Ovary (tissue), 3 donors: ENCODE results near the gene ZSCAN25.

Source experiments
- CTCF ChIP-seq, 3 donors: fragments of 450-650 bp in 2 of 3; fragments of 200-600 bp in 1 of 3; IDR thresholded peaks; one replicate each; pipeline versions ENCODE4 v1.5.1 to v1.8.0; 2016 to 2022; ENCODE audit warnings: antibody characterized with exemption in 3 of 3, mild to moderate bottlenecking in 1 of 3
- EP300 ChIP-seq: sonication (generic); formaldehyde crosslinking; IDR thresholded peaks from one replicate; pipeline ENCODE4 v1.6.1; 2017; ENCODE audit warnings: antibody characterized with exemption
- POLR2A ChIP-seq: fragments of 450-650 bp; IDR thresholded peaks from one replicate; pipeline ENCODE4 v1.6.1; 2017; ENCODE audit warnings: antibody characterized with exemption, mild to moderate bottlenecking, moderate library complexity
- donor health status: DM: no; HTN: no; CAD: no.

GRCh38 chr7:99643464-99643863 is 26.7 kb downstream of the ZSCAN25 start:
- no peak for TF ChIP-seq CTCF (IDR thresholded peaks at IDR 0.05)
- no peak for TF ChIP-seq POLR2A
- TF ChIP-seq EP300 = no peak
